Small intestine (tissue), 7 donors: Measurements from ENCODE around the gene UNC119. TPM values are rescaled to one million over a fixed set of nuclear protein-coding genes. Genes with fewer than 3 reads are reported as not detected.

Experiments used
- DNase-seq, 2 donors: peaks; one replicate each; pipeline versions ENCODE4 v3.0.0 to v3.0.0-alpha.2; 2013
- FAIRE-seq: peaks from 2 replicates; lab custom pipeline; 2012; peaks lifted over from hg19 to GRCh38; lab: Jason Lieb, UNC
- H3K27ac ChIP-seq, 3 donors: one replicate each; pipeline ENCODE4 v1.5.1; 2013; ENCODE audit warnings: low read length in 2 of 3, mild to moderate bottlenecking in 2 of 3, control low read depth in 1 of 3, inconsistent platforms in 1 of 3, low read depth in 1 of 3, moderate library complexity in 1 of 3
- H3K27me3 ChIP-seq, 3 donors: one replicate each; pipeline ENCODE4 v1.6.1; 2013; ENCODE audit warnings: low read length in 3 of 3, inconsistent platforms in 1 of 3; ENCODE audit not compliant: control insufficient read depth in 3 of 3, insufficient read depth in 3 of 3
- H3K36me3 ChIP-seq, 3 donors: one replicate each; pipeline ENCODE4 v1.6.1; 2013; ENCODE audit warnings: low read length in 3 of 3, inconsistent platforms in 1 of 3, low read depth in 1 of 3, mild to moderate bottlenecking in 1 of 3, moderate library complexity in 1 of 3; ENCODE audit not compliant: control insufficient read depth in 3 of 3, insufficient read depth in 2 of 3
- H3K4me1 ChIP-seq, 3 donors: one replicate each; pipeline ENCODE4 v1.6.1; 2013; ENCODE audit warnings: low read length in 2 of 3, inconsistent platforms in 1 of 3, low read depth in 1 of 3, mild to moderate bottlenecking in 1 of 3, moderate library complexity in 1 of 3; ENCODE audit not compliant: control insufficient read depth in 3 of 3, insufficient read depth in 2 of 3
- H3K4me3 ChIP-seq, 3 donors: one replicate each; pipeline ENCODE4 v1.5.1; 2013; ENCODE audit warnings: low read length in 3 of 3, control low read depth in 1 of 3, inconsistent platforms in 1 of 3, low read depth in 1 of 3, mild to moderate bottlenecking in 1 of 3, moderate library complexity in 1 of 3
- H3K9me3 ChIP-seq, 2 donors: one replicate each; pipeline ENCODE4 v1.6.1; 2013; ENCODE audit warnings: low read depth in 1 of 2, low read length in 1 of 2; ENCODE audit not compliant: control insufficient read depth in 2 of 2, insufficient read depth in 1 of 2
- WGBS, 3 donors: extraction: QIAGEN DNeasy Blood & Tissue Kit; methylation state at CpG; one replicate each; pipeline ENCODE4 v1.1.7; 2013; 5-methylcytosine and 5-hydroxymethylcytosine counted together
- polyA plus RNA-seq, 4 donors: library from polyadenylated mRNA; stranded (reverse) in 3 of 4; unstranded in 1 of 4; fragments of 200-250 nt in 3 of 4; fragments of 120-200 nt in 1 of 4; gene quantifications; one replicate each; pipeline versions ENCODE4 v1.2.1 to v1.2.3, GENCODE V29; 2013
- donor health status: healthy with polysubstance abuse.
- donor health status: control.
- donor health status: control.
- donor health status: Bipolar disorder and iron deficiency.
- donor health status: healthy.

The UNC119 gene
- polyA plus RNA-seq, 4 donors = 14.6 to 57.0 (median 29.9) TPM

DNA sequence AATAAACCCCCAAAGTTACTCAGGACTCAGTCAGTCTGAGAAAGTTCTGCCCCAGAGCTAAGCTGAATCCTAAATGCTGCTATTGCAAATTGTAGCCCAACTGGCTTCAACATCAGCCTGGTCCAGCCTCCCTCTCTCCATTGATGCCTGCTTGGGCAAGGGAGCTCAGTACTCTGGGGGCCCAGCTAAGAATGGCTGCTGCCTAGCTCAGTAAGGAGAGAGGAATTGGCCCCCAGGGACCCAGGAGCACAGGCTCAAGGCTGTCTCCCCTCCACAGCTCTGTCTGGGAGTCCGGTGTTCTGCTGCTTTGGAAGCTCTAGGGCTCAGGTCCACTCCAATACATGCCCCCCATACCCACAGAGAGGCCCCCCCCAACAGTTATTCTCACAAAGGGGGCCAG is 1.6 kb downstream of the UNC119 start:
- no peak for DNase-seq
- H3K9me3 ChIP-seq = no peaks in the 10 kb centered on the region
- no peak overlapping the region for H3K4me3 ChIP-seq
- H3K4me1 ChIP-seq = peaks cover 0 to 50% (median 0%) of the 10 kb centered on the region in 3 donors
- H3K36me3 ChIP-seq = peaks cover 0 to 67% (median 7%) of the 10 kb centered on the region in 3 donors
- FAIRE-seq = no peak
- H3K27ac ChIP-seq = no peak overlapping the region
- H3K27me3 ChIP-seq = no peaks in the 10 kb centered on the region
- 91 to 100% (median 100%) methylated on average over 1 of the region's 1 CpG for WGBS, 3 donors

DNA sequence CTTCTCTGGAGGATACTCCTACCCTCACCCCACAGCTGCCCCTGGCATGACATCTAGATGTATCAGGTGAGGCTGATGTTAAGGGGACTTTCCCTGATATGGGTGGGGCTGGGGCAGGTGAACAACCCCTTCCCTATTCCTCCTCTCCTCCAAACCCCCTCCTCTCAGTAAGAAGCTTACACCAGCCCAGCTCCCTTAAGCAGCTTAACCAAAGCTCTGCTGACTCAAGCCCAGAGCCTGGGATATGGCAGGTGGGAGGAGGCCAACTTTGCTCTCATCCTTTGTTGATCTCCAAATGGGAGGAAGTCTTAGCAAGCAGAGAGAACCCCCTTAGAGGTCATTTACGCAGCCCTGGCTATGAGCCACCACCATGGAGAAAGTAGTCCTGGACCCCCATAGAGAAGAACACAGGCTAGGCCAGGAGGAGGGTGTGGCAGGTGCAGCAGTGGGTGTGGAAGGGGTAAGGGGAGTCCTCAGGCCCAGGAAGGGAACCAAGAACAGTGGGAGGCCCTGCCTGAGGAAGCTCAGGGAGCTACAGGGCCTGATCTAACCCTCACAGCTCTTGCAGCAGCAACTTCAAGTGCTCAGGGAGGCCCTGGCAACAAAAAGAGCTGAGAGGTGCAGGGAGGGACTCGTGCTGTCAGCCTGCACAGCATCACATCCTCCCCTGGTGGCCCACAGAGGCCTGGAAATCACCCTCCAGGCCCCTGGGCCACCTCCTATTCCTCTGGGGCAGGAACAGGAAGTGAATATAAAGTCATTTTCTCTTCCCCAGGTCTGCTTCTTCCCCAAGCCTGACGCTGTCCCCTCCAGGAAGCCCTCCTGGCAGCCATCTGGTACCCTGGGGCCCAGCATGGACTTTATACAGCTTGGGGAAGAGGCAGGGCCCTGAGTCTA is 2.9 kb downstream of the UNC119 start:
- H3K4me1 ChIP-seq = peaks cover 0 to 50% (median 0%) of the 10 kb centered on the region in 3 donors
- no peaks in the 10 kb centered on the region for H3K9me3 ChIP-seq
- H3K27ac ChIP-seq = peak overlapping the region in 1 of 3 donors; percentile 53
- H3K4me3 ChIP-seq = no peak overlapping the region
- FAIRE-seq (no peak), DNase-seq (no peak)
- H3K27me3 ChIP-seq = no peaks in the 10 kb centered on the region
- WGBS, 3 donors = 61 to 79% (median 72%) methylated on average over 3 of the region's 3 CpGs
- peaks cover 0 to 55% (median 5%) of the 10 kb centered on the region in 3 donors for H3K36me3 ChIP-seq

DNA sequence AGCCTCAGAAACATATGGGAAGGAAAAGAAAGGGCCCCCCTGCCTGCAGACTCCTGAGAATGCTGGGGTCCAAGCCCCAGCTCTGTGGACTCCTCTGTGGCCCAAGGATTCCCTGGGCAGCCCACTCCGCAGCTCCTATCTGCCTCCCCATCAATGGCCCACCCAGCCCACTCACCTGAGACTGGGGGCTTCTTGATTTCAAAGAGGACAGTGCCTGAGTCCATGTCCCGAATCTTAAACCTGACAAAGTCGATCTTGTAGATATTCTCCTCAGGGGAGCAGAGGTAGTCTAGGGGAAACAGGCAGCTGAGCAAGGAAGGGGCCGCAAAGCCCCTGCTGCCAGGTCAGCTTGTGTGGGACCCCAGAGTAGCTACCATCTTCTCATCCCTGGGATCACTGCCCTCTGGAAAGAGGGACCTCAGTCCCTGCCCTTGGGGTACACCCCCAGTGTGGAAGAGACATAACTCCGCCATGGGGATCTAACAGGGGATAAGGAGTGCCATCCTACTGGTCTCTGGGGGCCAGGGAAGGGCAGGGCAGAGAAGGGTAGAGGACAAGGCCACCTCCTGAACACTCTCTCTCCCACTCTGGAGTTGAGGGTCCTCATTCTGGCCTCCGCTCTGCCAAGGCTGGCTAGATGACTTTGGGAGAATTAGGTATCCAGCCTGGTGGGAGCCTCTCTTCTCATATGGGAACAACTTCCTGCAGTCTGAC is 3.9 kb downstream of the UNC119 start:
- 87 to 89% (median 88%) methylated on average over 6 of the region's 6 CpGs for WGBS, 3 donors

DNA sequence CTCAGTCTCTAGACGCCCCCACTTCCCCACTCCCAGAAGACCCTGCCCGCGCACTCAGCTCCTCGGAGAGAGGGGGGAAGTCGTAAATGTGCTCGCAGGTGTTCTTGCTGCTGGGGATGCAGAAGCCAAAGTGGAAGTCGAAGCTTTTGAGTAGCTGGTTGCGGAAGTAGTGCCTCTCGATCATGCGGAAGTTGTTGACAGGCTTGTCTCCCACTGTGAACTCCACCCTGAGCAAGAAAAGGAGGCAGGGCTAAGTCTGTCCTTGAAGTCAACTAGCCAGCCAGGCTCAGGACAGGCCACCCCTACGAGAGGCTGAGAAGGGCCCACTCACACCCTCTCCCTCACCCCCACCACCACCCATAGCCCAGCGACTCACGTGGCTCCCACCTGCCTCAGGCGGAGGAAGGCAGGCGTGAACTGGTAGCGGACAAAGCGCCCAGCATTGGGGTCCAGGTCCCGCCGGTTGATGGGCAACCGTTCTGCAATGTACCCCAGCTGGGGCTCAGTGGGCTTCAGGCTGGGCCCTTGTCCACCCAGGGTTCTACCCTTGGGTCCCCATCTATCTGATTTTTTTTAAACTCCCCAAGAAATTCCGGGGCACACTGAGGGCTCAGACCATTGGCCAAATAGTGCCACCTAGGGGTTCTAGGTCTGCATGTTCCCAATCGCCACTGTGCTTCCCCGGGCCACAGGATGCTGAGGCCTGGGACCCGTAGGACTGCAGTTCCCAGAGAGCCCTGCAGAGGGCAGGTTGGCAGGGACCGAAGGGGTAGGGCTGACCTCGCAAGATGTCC is 4.6 kb downstream of the UNC119 start:
- peak; percentile 71 to 79 for DNase-seq
- Histone ChIP-seq H3K36me3 (peaks cover 0 to 43% (median 0%) of the 10 kb centered on the region in 3 donors), H3K4me3 (no peak overlapping the region), H3K4me1 (peaks cover 0 to 34% (median 0%) of the 10 kb centered on the region in 3 donors), H3K27me3 (no peaks in the 10 kb centered on the region), H3K27ac (peak overlapping the region in 2 of 3 donors; percentile 30 to 52), H3K9me3 (no peaks in the 10 kb centered on the region)
- no peak for FAIRE-seq
- WGBS, 3 donors = 65 to 70% (median 67%) methylated on average over 25 to 26 of the region's 26 CpGs

More for the DNA sequence above, 3.9 kb downstream of the UNC119 start:
- peaks cover 0 to 42% (median 0%) of the 10 kb centered on the region in 3 donors for H3K4me1 ChIP-seq
- FAIRE-seq = no peak
- H3K36me3 ChIP-seq = peaks cover 0 to 46% (median 0%) of the 10 kb centered on the region in 3 donors
- H3K9me3 ChIP-seq = no peaks in the 10 kb centered on the region
- DNase-seq = no peak
- no peak overlapping the region for H3K4me3 ChIP-seq
- H3K27me3 ChIP-seq = no peaks in the 10 kb centered on the region
- H3K27ac ChIP-seq = no peak overlapping the region

DNA sequence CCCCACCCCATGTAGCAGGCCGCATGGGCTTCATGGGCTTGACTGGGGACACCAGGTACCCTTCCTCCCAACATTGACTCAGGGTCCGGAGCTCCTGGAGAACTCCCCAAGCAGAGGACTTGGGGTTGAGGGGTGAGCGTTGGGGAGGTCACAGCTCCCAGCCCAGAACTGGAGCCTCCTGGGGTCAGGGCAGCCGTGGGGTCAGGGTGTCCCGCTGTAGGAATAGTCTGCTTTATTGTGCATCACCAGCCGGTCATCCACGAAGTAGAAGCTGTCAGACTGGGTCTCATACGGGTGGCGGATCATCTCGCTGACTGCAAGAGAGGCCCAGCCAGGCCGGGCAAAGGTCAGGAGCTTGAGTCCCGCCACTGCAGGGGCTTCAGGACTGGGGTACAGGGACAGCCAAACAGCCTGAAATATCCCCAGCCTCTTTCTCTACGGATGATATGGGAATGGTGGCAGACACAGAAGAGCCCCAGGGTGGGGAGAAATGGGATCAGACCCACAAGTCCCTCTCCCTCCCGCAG is 5.3 kb downstream of the UNC119 start:
- no peak overlapping the region for H3K4me3 ChIP-seq
- 82 to 88% (median 85%) methylated on average over 14 of the region's 14 CpGs for WGBS, 3 donors
- peaks cover 0 to 31% (median 0%) of the 10 kb centered on the region in 3 donors for H3K4me1 ChIP-seq
- no peak for FAIRE-seq
- H3K9me3 ChIP-seq = no peaks in the 10 kb centered on the region
- H3K36me3 ChIP-seq = peaks cover 0 to 42% (median 0%) of the 10 kb centered on the region in 3 donors
- no peaks in the 10 kb centered on the region for H3K27me3 ChIP-seq
- DNase-seq = no peak
- H3K27ac ChIP-seq = peak overlapping the region in 1 of 3 donors; percentile 7

DNA sequence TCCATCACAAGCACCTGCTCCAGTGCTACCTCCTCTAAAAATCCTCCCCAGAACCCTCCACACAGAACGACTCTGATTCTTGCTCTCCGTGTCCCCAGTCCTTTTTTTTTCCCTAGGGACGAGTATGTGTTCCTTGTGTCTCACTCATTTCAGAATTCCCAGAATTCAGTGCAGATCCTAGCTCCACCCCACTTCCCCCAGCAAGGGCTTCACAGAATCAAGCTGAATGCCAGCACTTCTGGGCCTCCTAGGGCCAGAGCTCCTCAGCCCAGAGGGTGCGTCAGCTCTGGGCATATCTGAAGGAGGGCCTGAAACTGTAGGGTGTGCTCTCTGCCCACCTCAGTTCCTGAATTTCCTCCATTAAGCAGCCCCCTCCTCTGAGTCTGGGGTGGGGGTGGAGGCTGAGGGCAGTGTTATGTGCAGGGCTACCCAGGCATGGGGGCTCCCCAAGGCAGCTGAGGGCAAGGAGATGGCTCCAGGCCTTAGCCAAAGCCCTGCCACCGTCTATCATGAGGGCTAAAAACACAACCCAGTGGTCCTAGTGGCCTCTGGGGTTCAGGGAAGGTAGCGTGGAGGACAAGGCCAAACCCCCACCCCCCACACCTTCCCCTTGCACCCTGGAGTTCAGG is 6.5 kb downstream of the UNC119 start:
- no peak for DNase-seq
- Histone ChIP-seq H3K36me3 (peaks cover 0 to 41% (median 0%) of the 10 kb centered on the region in 3 donors), H3K9me3 (no peaks in the 10 kb centered on the region), H3K4me1 (peaks cover 0 to 25% (median 0%) of the 10 kb centered on the region in 3 donors), H3K27me3 (no peaks in the 10 kb centered on the region), H3K4me3 (no peak overlapping the region), H3K27ac (no peak overlapping the region)
- FAIRE-seq = no peak
- WGBS, 3 donors = 67 to 80% (median 71%) methylated on average over 6 of the region's 6 CpGs

DNA sequence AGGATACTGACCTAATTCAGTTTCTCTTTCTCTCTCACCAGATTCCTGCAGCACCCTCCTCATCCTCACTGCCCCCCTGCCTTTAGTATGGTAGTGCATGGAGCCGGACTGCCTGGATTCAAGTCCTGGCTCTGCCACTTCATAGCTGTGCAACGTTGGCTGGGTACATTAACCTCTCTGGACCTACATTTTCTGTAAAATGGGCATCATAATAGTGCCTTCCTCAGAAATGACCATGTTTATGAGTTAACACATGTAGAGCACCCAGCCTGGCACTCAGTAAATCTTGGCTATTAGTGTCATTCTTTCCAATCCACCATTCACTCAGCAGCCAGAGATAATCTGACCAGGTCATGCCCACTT is 7.3 kb downstream of the UNC119 start:
- 73 to 87% (median 81%) methylated on average over 2 of the region's 2 CpGs for WGBS, 3 donors
- FAIRE-seq = no peak
- H3K36me3 ChIP-seq = peaks cover 0 to 38% (median 0%) of the 10 kb centered on the region in 3 donors

More for the DNA sequence above, 7.3 kb downstream of the UNC119 start:
- Histone ChIP-seq H3K27ac (no peak overlapping the region), H3K4me1 (peaks cover 0 to 17% (median 0%) of the 10 kb centered on the region in 3 donors), H3K9me3 (no peaks in the 10 kb centered on the region), H3K27me3 (no peaks in the 10 kb centered on the region), H3K4me3 (no peak overlapping the region)
- no peak for DNase-seq
